22Rv1 (cell line): ENCODE results near the gene BEND5.

Experiments used
- CTCF ChIP-seq: fragments of 450-650 bp; IDR thresholded peaks from 2 replicates; pipeline ENCODE4 v1.5.1; 2017; ENCODE audit warnings: mild to moderate bottlenecking
- ZFX ChIP-seq: fragments of 450-650 bp; IDR thresholded peaks from 2 replicates; pipeline ENCODE4 v1.6.1; 2017; ENCODE audit warnings: antibody characterized with exemption, borderline replicate concordance

- TF ChIP-seq ZFX (no peak), CTCF (no peak)
Measured at GRCh38 chr1:48784301-48784700, 7.6 kb upstream of the BEND5 start.
